ENCODE data around the gene STAG1.

DNA sequence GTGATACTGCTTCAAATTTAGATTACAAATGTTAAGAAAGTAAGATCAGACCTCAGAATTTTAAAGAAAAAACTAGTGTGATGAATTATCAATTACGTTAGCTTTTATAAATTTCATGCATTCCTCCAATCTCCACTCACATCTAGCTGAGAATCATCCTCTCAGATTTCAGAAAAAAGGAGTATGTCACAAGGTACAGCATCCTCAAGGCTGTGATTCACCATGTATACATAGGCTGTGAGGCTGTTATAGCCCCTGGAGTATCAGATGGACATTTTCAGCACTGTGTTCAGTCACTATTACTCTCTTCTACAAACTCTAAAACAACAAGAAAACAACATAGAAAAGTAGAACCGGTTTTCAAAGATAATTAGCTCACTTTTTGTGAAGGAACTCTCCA lies 287.7 kb downstream of the STAG1 start:
- TF ChIP-seq, protein P1, sequence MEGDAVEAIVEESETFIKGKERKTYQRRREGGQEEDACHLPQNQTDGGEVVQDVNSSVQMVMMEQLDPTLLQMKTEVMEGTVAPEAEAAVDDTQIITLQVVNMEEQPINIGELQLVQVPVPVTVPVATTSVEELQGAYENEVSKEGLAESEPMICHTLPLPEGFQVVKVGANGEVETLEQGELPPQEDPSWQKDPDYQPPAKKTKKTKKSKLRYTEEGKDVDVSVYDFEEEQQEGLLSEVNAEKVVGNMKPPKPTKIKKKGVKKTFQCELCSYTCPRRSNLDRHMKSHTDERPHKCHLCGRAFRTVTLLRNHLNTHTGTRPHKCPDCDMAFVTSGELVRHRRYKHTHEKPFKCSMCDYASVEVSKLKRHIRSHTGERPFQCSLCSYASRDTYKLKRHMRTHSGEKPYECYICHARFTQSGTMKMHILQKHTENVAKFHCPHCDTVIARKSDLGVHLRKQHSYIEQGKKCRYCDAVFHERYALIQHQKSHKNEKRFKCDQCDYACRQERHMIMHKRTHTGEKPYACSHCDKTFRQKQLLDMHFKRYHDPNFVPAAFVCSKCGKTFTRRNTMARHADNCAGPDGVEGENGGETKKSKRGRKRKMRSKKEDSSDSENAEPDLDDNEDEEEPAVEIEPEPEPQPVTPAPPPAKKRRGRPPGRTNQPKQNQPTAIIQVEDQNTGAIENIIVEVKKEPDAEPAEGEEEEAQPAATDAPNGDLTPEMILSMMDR (IDR thresholded peaks at IDR 0.05): no peak
- no peak for TF ChIP-seq POLR2A (IDR thresholded peaks at IDR 0.05)

All from body of pancreas (tissue), 4 donors.